Endothelial cell of umbilical vein (primary cell): ENCODE measurements around the gene UVRAG. TPM values are rescaled to one million over a fixed set of nuclear protein-coding genes. Genes with fewer than 3 reads are reported as not detected.
"Not testable (repeated sequence)": the region's sequence is repeated elsewhere in the genome, so short reads cannot be mapped to it uniquely, and the experiment has no call there.

Experiments used
- BruUV-seq: library from RNA; stranded (reverse); fragments of 400-500 nt; replicated peaks from 2 replicates; lab custom pipeline; 2021; lab: Mats Ljungman, UMichigan
- CTCF ChIA-PET: fragments of 300-600, 350-600 bp; sonication (Branson Sonifier 250); formaldehyde crosslinking; loops from one replicate; lab custom pipeline; 2021; ENCODE audit warnings: antibody characterized with exemption, inconsistent platforms; lab: Charles Lee
- POLR2A ChIA-PET: fragments of 300-600, 350-600 bp; sonication (Branson Sonifier 250); formaldehyde crosslinking; loops from one replicate; lab custom pipeline; 2021; ENCODE audit warnings: antibody characterized with exemption, inconsistent platforms; lab: Charles Lee
- DNase-seq: peaks from one replicate; pipeline ENCODE4 v3.0.0-alpha.2; 2011; ENCODE audit warnings: low read depth, low spot score
- FAIRE-seq: peaks from 2 replicates; lab custom pipeline; 2011; peaks lifted over from hg19 to GRCh38; lab: Jason Lieb, UNC
- H2AFZ ChIP-seq: 2 replicates; pipeline ENCODE4 v1.6.0; 2012; ENCODE audit warnings: low read depth, low read length, control low read depth, inconsistent platforms
- H3K27ac ChIP-seq: 2 replicates; pipeline ENCODE4 v1.5.1; 2011; ENCODE audit warnings: low read depth, mild to moderate bottlenecking, control low read depth, low read length, moderate library complexity; ENCODE audit not compliant: insufficient read depth
- H3K27me3 ChIP-seq, 2 experiments: 2 replicates each; pipeline versions ENCODE4 v1.6.0 to v1.6.1; 2011; ENCODE audit warnings: low read length in 2 of 2, mixed read lengths in 1 of 2; ENCODE audit not compliant: control insufficient read depth in 2 of 2, insufficient read depth in 2 of 2
- H3K36me3 ChIP-seq, 2 experiments: 2 replicates in 1 of 2; 3 replicates in 1 of 2; pipeline ENCODE4 v1.5.1; 2011; ENCODE audit warnings: low read length in 2 of 2, mild to moderate bottlenecking in 1 of 2, moderate library complexity in 1 of 2; ENCODE audit not compliant: control insufficient read depth in 2 of 2, insufficient read depth in 2 of 2; ENCODE audit errors: extremely low read depth in 1 of 2
- H3K4me1 ChIP-seq: 3 replicates; pipeline ENCODE4 v1.5.1; 2011; ENCODE audit warnings: mild to moderate bottlenecking, low read length; ENCODE audit not compliant: control insufficient read depth, insufficient read depth; ENCODE audit errors: extremely low read depth
- H3K4me2 ChIP-seq: 2 replicates; pipeline ENCODE4 v1.6.1; 2011; ENCODE audit warnings: low read length, control low read depth, mixed read lengths; ENCODE audit not compliant: insufficient read depth
- H3K4me3 ChIP-seq, 3 experiments: fragments of 200-600 bp in 1 of 3; sonication (generic), shearing (Covaris generic) in 1 of 3; replicated peaks in 1 of 3; 2 replicates each; pipeline ENCODE4 v1.5.1; 2011 to 2016; ENCODE audit warnings: control low read depth in 3 of 3, low read length in 3 of 3, mild to moderate bottlenecking in 2 of 3, inconsistent platforms in 1 of 3, low read depth in 1 of 3, moderate library complexity in 1 of 3; ENCODE audit not compliant: insufficient read depth in 1 of 3
- H3K79me2 ChIP-seq: 2 replicates; pipeline ENCODE4 v1.6.0; 2012; ENCODE audit warnings: low read length, inconsistent platforms; ENCODE audit not compliant: control insufficient read depth, insufficient read depth
- H3K9ac ChIP-seq: replicated peaks from 2 replicates; pipeline ENCODE3; 2011; ENCODE audit warnings: low read length, control low read depth; ENCODE audit not compliant: insufficient read depth; ENCODE audit errors: extremely low read depth
- H3K9me1 ChIP-seq: replicated peaks from 3 replicates; pipeline ENCODE4 v1.6.0; 2011; ENCODE audit warnings: mild to moderate bottlenecking, low read length; ENCODE audit not compliant: control insufficient read depth, insufficient read depth; ENCODE audit errors: extremely low read depth
- H3K9me3 ChIP-seq: replicated peaks from 2 replicates; pipeline ENCODE4 v1.5.1; 2012; ENCODE audit warnings: low read length, inconsistent platforms; ENCODE audit not compliant: control insufficient read depth, insufficient read depth
- H4K20me1 ChIP-seq: replicated peaks from 2 replicates; pipeline ENCODE3; 2011; ENCODE audit warnings: mild to moderate bottlenecking, low read length; ENCODE audit not compliant: control insufficient read depth, insufficient read depth; ENCODE audit errors: extremely low read depth
- CTCF ChIP-seq, 2 donors: IDR thresholded peaks; 1 replicate in 1 of 2; 2 replicates in 1 of 2; pipeline ENCODE4 v1.5.1; 2011; ENCODE audit warnings: low read length in 2 of 2, mild to moderate bottlenecking in 2 of 2, moderate library complexity in 2 of 2, control low read depth in 1 of 2, inconsistent platforms in 1 of 2, low read depth in 1 of 2; ENCODE audit not compliant: insufficient read depth in 1 of 2; ENCODE audit errors: extremely low read depth in 1 of 2
- EZH2 ChIP-seq: IDR thresholded peaks from 2 replicates; pipeline ENCODE4 v1.6.1; 2012; ENCODE audit warnings: borderline replicate concordance, low read depth, mild to moderate bottlenecking, moderate library complexity, low read length, inconsistent platforms; ENCODE audit not compliant: severe bottlenecking
- FOS ChIP-seq: IDR thresholded peaks from 2 replicates; pipeline ENCODE4 v1.6.1; 2011; ENCODE audit warnings: mild to moderate bottlenecking, low read length, moderate library complexity, borderline replicate concordance; ENCODE audit not compliant: insufficient read depth
- GATA2 ChIP-seq: IDR thresholded peaks from 2 replicates; pipeline ENCODE4 v1.7.0; 2011; ENCODE audit warnings: low read depth, mild to moderate bottlenecking, moderate library complexity, mixed read lengths, low read length; ENCODE audit not compliant: insufficient read length, insufficient read depth
- JUN ChIP-seq: IDR thresholded peaks from 2 replicates; pipeline ENCODE4 v1.6.1; 2011; ENCODE audit warnings: borderline replicate concordance, low read depth; ENCODE audit not compliant: insufficient read length, insufficient read depth
- MAX ChIP-seq: IDR thresholded peaks from 2 replicates; pipeline ENCODE4 v1.6.1; 2011; ENCODE audit not compliant: insufficient read depth, insufficient read length
- MYC ChIP-seq: IDR thresholded peaks from one replicate; pipeline ENCODE4 v1.6.1; 2011; ENCODE audit warnings: mild to moderate bottlenecking, low read depth, low read length
- POLR2A ChIP-seq: IDR thresholded peaks from 2 replicates; pipeline ENCODE4 v1.6.1; 2012; ENCODE audit warnings: low read depth, mild to moderate bottlenecking, control low read depth, low read length
- POLR2AphosphoS5 ChIP-seq: IDR thresholded peaks from 2 replicates; pipeline ENCODE4 v1.6.1; 2012; ENCODE audit warnings: low read depth, mild to moderate bottlenecking, control low read depth, low read length, moderate library complexity; ENCODE audit not compliant: insufficient read depth
- dilution Hi-C: fragments of 300-500 bp; cut with MboI; formaldehyde crosslinking; loops from one replicate; pipeline ENCODE4 v1.15.0; 2019; ENCODE audit warnings: low sequenced_read_pairs; ENCODE audit not compliant: extremely low pct_ligation_motif_present
- intact Hi-C: fragments of 100-400 bp; cut with micrococcal nuclease; formaldehyde crosslinking; loops from one replicate; pipeline ENCODE4 v1.10.0; 2022
- polyA plus RNA-seq, 4 experiments: library from polyadenylated mRNA; depleted of rRNA in 3 of 4; stranded (reverse) in 3 of 4; unstranded in 1 of 4; fragments of >200 nt; gene quantifications; 2 replicates each; pipeline versions ENCODE4 v1.2.1 to v1.2.3, GENCODE V29; 2011 to 2012; ENCODE audit warnings: missing spikeins in 1 of 4
- total RNA-seq: library from RNA; stranded (reverse); gene quantifications from 2 replicates; pipeline ENCODE4 v1.2.3, GENCODE V29; 2021

UVRAG gene
- total and polyA plus RNA-seq, 2 donors (not counting 3 experiments of a cell fraction or from before 2014, with no cell fraction given), result 21.2 to 65.6 TPM

GRCh38 chr11:76056876-76057275, 241.9 kb downstream of the UVRAG start:
- dilution Hi-C loops, result no loop called here
- no peaks in the 10 kb centered on the region for H3K4me1 ChIP-seq
- H3K4me2 ChIP-seq, result no peak overlapping the region
- no peaks in the 10 kb centered on the region for H4K20me1 ChIP-seq
- CTCF ChIA-PET, result no interaction called here
- peaks cover 7% of the 10 kb centered on the region for H3K79me2 ChIP-seq
- no peak overlapping the region for H2AFZ ChIP-seq
- FAIRE-seq (no peak), DNase-seq (no peak)
- peaks cover 0 to 1% of the 10 kb centered on the region in 2 experiments for H3K36me3 ChIP-seq
- H3K9me3 ChIP-seq, result no peaks in the 10 kb centered on the region
- no peak overlapping the region for H3K4me3 ChIP-seq
- H3K9ac ChIP-seq, result no peak overlapping the region
- intact Hi-C loops, result no loop called here
- no peak overlapping the region for H3K27ac ChIP-seq
- no peaks in the 10 kb centered on the region for H3K9me1 ChIP-seq
- POLR2A ChIA-PET, result no interaction called here
- TF ChIP-seq MYC (no peak), POLR2AphosphoS5 (no peak), FOS (no peak), GATA2 (no peak), EZH2 (no peak), JUN (no peak), MAX (no peak), POLR2A (no peak), CTCF (IDR thresholded peaks at IDR 0.05; ENCODE audit: extremely low read depth in 1 of 2, insufficient read depth in 1 of 2, low read depth in 1 of 2, low read length in 2 of 2) (no peak)
- no TSS peak for BruUV-seq
- H3K27me3 ChIP-seq, result no peaks in the 10 kb centered on the region

GRCh38 chr11:76060475-76061036, 245.5 kb downstream of the UVRAG start:
- dilution Hi-C loops, H3K4me3 ChIP-seq, intact Hi-C loops, BruUV-seq, FAIRE-seq, DNase-seq, H3K4me2 ChIP-seq, H3K27ac ChIP-seq, H2AFZ ChIP-seq, H3K4me1 ChIP-seq, H3K79me2 ChIP-seq, H3K27me3 ChIP-seq, H3K9me1 ChIP-seq, POLR2A ChIA-PET, H3K36me3 ChIP-seq, H4K20me1 ChIP-seq, H3K9ac ChIP-seq, H3K9me3 ChIP-seq: not testable (repeated sequence)
- CTCF ChIA-PET, result interaction anchor here (1.3 kb wide), 1 partner anchor 12 kb away, joined by 3 read pairs; no protein-coding TSS in a partner anchor
